ENCODE data around the gene ARRB1. TPM values are rescaled to one million over a fixed set of nuclear protein-coding genes. Genes with fewer than 3 reads are reported as not detected.

The ARRB1 gene
- total RNA-seq, 1 experiment from 2014 or later, result 3.6 TPM

GRCh38 chr11:75269367-75269660, 82.1 kb downstream of the ARRB1 start:
- H3K4me3 ChIP-seq, result no peak overlapping the region
- H3K27ac ChIP-seq, result no peak overlapping the region
- no peaks in the 10 kb centered on the region for H3K27me3 ChIP-seq (replicated peaks)
- DNase-seq (ENCODE audit: low read depth in 1 of 2, low spot score in 2 of 2), result no peak
- no peaks in the 10 kb centered on the region for H3K36me3 ChIP-seq
- H3K4me1 ChIP-seq (replicated peaks), result no peaks in the 10 kb centered on the region
- no peaks in the 10 kb centered on the region for H3K9me3 ChIP-seq (replicated peaks)

- Histone ChIP-seq H3K36me3 (no peaks in the 10 kb centered on the region), H3K4me3 (no peak overlapping the region), H3K4me1 (replicated peaks) (no peaks in the 10 kb centered on the region), H3K27me3 (replicated peaks) (no peaks in the 10 kb centered on the region), H3K9me3 (replicated peaks) (no peaks in the 10 kb centered on the region), H3K27ac (no peak overlapping the region)
- DNase-seq (ENCODE audit: low read depth in 1 of 2, low spot score in 2 of 2), result no peak
Measured at GRCh38 chr11:75268626-75269366, 82.7 kb downstream of the ARRB1 start.

- Histone ChIP-seq H3K9me3 (replicated peaks) (no peaks in the 10 kb centered on the region), H3K27me3 (replicated peaks) (no peaks in the 10 kb centered on the region), H3K36me3 (no peaks in the 10 kb centered on the region), H3K27ac (no peak overlapping the region), H3K4me3 (no peak overlapping the region), H3K4me1 (replicated peaks) (no peaks in the 10 kb centered on the region)
- DNase-seq (ENCODE audit: low read depth in 1 of 2, low spot score in 2 of 2), result no peak
Measured at GRCh38 chr11:75267171-75267970, 84.1 kb downstream of the ARRB1 start.

GRCh38 chr11:75265851-75266531, 85.5 kb downstream of the ARRB1 start:
- H3K4me3 ChIP-seq, result no peak overlapping the region
- no peaks in the 10 kb centered on the region for H3K9me3 ChIP-seq (replicated peaks)
- no peak overlapping the region for H3K27ac ChIP-seq
- no peak for DNase-seq (ENCODE audit: low read depth in 1 of 2, low spot score in 2 of 2)
- H3K36me3 ChIP-seq, result no peaks in the 10 kb centered on the region
- H3K27me3 ChIP-seq (replicated peaks), result no peaks in the 10 kb centered on the region
- no peaks in the 10 kb centered on the region for H3K4me1 ChIP-seq (replicated peaks)

GRCh38 chr11:75264971-75265370, 86.5 kb downstream of the ARRB1 start:
- Histone ChIP-seq H3K36me3 (no peaks in the 10 kb centered on the region), H3K9me3 (replicated peaks) (no peaks in the 10 kb centered on the region), H3K27me3 (replicated peaks) (no peaks in the 10 kb centered on the region), H3K4me3 (no peak overlapping the region), H3K4me1 (replicated peaks) (no peaks in the 10 kb centered on the region), H3K27ac (no peak overlapping the region)
- DNase-seq (ENCODE audit: low read depth in 1 of 2, low spot score in 2 of 2), result no peak

GRCh38 chr11:75264356-75264755, 87.1 kb downstream of the ARRB1 start:
- H3K27ac ChIP-seq, result no peak overlapping the region
- H3K27me3 ChIP-seq (replicated peaks), result no peaks in the 10 kb centered on the region
- DNase-seq (ENCODE audit: low read depth in 1 of 2, low spot score in 2 of 2), result no peak
- H3K4me3 ChIP-seq, result no peak overlapping the region
- no peaks in the 10 kb centered on the region for H3K36me3 ChIP-seq
- no peaks in the 10 kb centered on the region for H3K4me1 ChIP-seq (replicated peaks)
- no peaks in the 10 kb centered on the region for H3K9me3 ChIP-seq (replicated peaks)

- DNase-seq (ENCODE audit: low read depth in 1 of 2, low spot score in 2 of 2), result no peak
- no peak overlapping the region for H3K27ac ChIP-seq
- H3K9me3 ChIP-seq (replicated peaks), result no peaks in the 10 kb centered on the region
- no peaks in the 10 kb centered on the region for H3K27me3 ChIP-seq (replicated peaks)
- H3K4me3 ChIP-seq, result no peak overlapping the region
- no peaks in the 10 kb centered on the region for H3K36me3 ChIP-seq
- H3K4me1 ChIP-seq (replicated peaks), result no peaks in the 10 kb centered on the region
Measured at GRCh38 chr11:75263944-75264349, 87.5 kb downstream of the ARRB1 start.

- no peak for DNase-seq (ENCODE audit: low read depth in 1 of 2, low spot score in 2 of 2)
Measured at GRCh38 chr11:75262961-75263852, 88.3 kb downstream of the ARRB1 start.

GRCh38 chr11:75262436-75262835, 89.0 kb downstream of the ARRB1 start:
- H3K4me1 ChIP-seq (replicated peaks), result no peaks in the 10 kb centered on the region
- H3K9me3 ChIP-seq (replicated peaks), result no peaks in the 10 kb centered on the region
- DNase-seq (ENCODE audit: low read depth in 1 of 2, low spot score in 2 of 2), result no peak
- H3K4me3 ChIP-seq, result no peak overlapping the region
- no peaks in the 10 kb centered on the region for H3K36me3 ChIP-seq
- H3K27me3 ChIP-seq (replicated peaks), result no peaks in the 10 kb centered on the region
- H3K27ac ChIP-seq, result no peak overlapping the region

More at GRCh38 chr11:75262961-75263852, 88.3 kb downstream of the ARRB1 start:
- Histone ChIP-seq H3K4me3 (no peak overlapping the region), H3K27ac (no peak overlapping the region), H3K27me3 (replicated peaks) (no peaks in the 10 kb centered on the region), H3K9me3 (replicated peaks) (no peaks in the 10 kb centered on the region), H3K36me3 (no peaks in the 10 kb centered on the region), H3K4me1 (replicated peaks) (no peaks in the 10 kb centered on the region)

- no peak for DNase-seq (ENCODE audit: low read depth in 1 of 2, low spot score in 2 of 2)
- H3K4me3 ChIP-seq, result no peak overlapping the region
- no peaks in the 10 kb centered on the region for H3K9me3 ChIP-seq (replicated peaks)
- no peaks in the 10 kb centered on the region for H3K4me1 ChIP-seq (replicated peaks)
- no peaks in the 10 kb centered on the region for H3K27me3 ChIP-seq (replicated peaks)
- H3K27ac ChIP-seq, result no peak overlapping the region
- no peaks in the 10 kb centered on the region for H3K36me3 ChIP-seq
Measured at GRCh38 chr11:75261902-75262361, 89.5 kb downstream of the ARRB1 start.

GRCh38 chr11:75260396-75261170, 90.9 kb downstream of the ARRB1 start:
- Histone ChIP-seq H3K9me3 (replicated peaks) (no peaks in the 10 kb centered on the region), H3K36me3 (no peaks in the 10 kb centered on the region), H3K4me3 (no peak overlapping the region), H3K27ac (no peak overlapping the region), H3K4me1 (replicated peaks) (no peaks in the 10 kb centered on the region), H3K27me3 (replicated peaks) (no peaks in the 10 kb centered on the region)
- no peak for DNase-seq (ENCODE audit: low read depth in 1 of 2, low spot score in 2 of 2)

- DNase-seq (ENCODE audit: low read depth in 1 of 2, low spot score in 2 of 2), result no peak
- Histone ChIP-seq H3K36me3 (no peaks in the 10 kb centered on the region), H3K27me3 (replicated peaks) (no peaks in the 10 kb centered on the region), H3K27ac (no peak overlapping the region), H3K4me3 (no peak overlapping the region), H3K4me1 (replicated peaks) (no peaks in the 10 kb centered on the region), H3K9me3 (replicated peaks) (no peaks in the 10 kb centered on the region)
Measured at GRCh38 chr11:75254326-75254725, 97.1 kb downstream of the ARRB1 start.

GRCh38 chr11:75249704-75250103, 101.8 kb downstream of the ARRB1 start:
- H3K27me3 ChIP-seq (replicated peaks), result no peaks in the 10 kb centered on the region
- H3K9me3 ChIP-seq (replicated peaks), result no peaks in the 10 kb centered on the region
- no peak for DNase-seq (ENCODE audit: low read depth in 1 of 2, low spot score in 2 of 2)
- no peaks in the 10 kb centered on the region for H3K4me1 ChIP-seq (replicated peaks)
- no peak overlapping the region for H3K4me3 ChIP-seq
- no peaks in the 10 kb centered on the region for H3K36me3 ChIP-seq
- H3K27ac ChIP-seq, result no peak overlapping the region
